Heart right ventricle (tissue), 16 donors: ENCODE results near the gene UXS1. TPM values are rescaled to one million over a fixed set of nuclear protein-coding genes. Genes with fewer than 3 reads are reported as not detected.

Experiments
- ATAC-seq, 8 donors: fragments of 200-7000 bp; cut with Tn5 transposase; one replicate each; pipeline ENCODE4 v1.9.1; 2020; ENCODE audit warnings: mild to moderate bottlenecking in 8 of 8, moderate library complexity in 8 of 8, moderate number of reproducible peaks in 1 of 8
- DNase-seq, 2 donors: peaks; one replicate each; pipeline ENCODE4 v3.0.0-alpha.2; 2020
- H3K27ac ChIP-seq, 10 donors: fragments of 200-600 bp; sonication (generic) in 2 of 10; one replicate each; pipeline versions ENCODE4 v1.5.0 to v1.8.0; 2020 to 2022; ENCODE audit warnings: mild to moderate bottlenecking in 3 of 10
- H3K27me3 ChIP-seq, 7 donors: fragments of 200-600 bp; one replicate each; pipeline ENCODE4 v1.8.0; 2021 to 2022; ENCODE audit warnings: mild to moderate bottlenecking in 2 of 7
- H3K36me3 ChIP-seq, 9 donors: fragments of 200-600 bp; sonication (generic) in 1 of 9; one replicate each; pipeline versions ENCODE4 v1.5.0 to v1.8.0; 2020 to 2022; ENCODE audit warnings: mild to moderate bottlenecking in 2 of 9
- H3K4me1 ChIP-seq, 9 donors: fragments of 200-600 bp; sonication (generic) in 1 of 9; one replicate each; pipeline versions ENCODE4 v1.5.0 to v1.8.0; 2020 to 2022; ENCODE audit warnings: mild to moderate bottlenecking in 4 of 9
- H3K4me3 ChIP-seq, 10 donors: fragments of 200-600 bp; sonication (generic) in 2 of 10; one replicate each; pipeline versions ENCODE4 v1.5.0 to v1.8.0; 2020 to 2022; ENCODE audit warnings: mild to moderate bottlenecking in 7 of 10, moderate library complexity in 2 of 10
- H3K9me3 ChIP-seq, 11 donors: fragments of 200-600 bp in 10 of 11; sonication (generic) in 2 of 11; one replicate each; pipeline versions ENCODE4 v1.5.0 to v1.8.0; 2013 to 2022; ENCODE audit warnings: mild to moderate bottlenecking in 2 of 11, control low read depth in 1 of 11, moderate library complexity in 1 of 11
- WGBS, 2 donors: extraction: QIAGEN DNeasy Blood & Tissue Kit; methylation state at CpG; one replicate each; pipeline ENCODE4 v1.1.7; 2013; ENCODE audit warnings: inconsistent platforms in 1 of 2; 5-methylcytosine and 5-hydroxymethylcytosine counted together
- intact Hi-C, 10 donors: fragments of 100-400 bp; cut with DNase I; formaldehyde crosslinking; loops; one replicate each; pipeline versions ENCODE4 v1.11.1 to v1.14.2; 2022
- polyA plus RNA-seq, 2 donors: library from polyadenylated mRNA; stranded (reverse); fragments of 200-250 nt; gene quantifications; one replicate each; pipeline ENCODE4 v1.2.3, GENCODE V29; 2013
- total RNA-seq, 10 donors: library from RNA; stranded (reverse); fragmentation: NEBNext Ultra II Directional in 3 of 10; extraction: Animal tissue kit (Norgen Biotek cat#: 25700) in 3 of 10; gene quantifications; one replicate each; pipeline versions ENCODE4 v1.2.1 to v1.2.4, GENCODE V29; 2021 to 2023
- TF ChIP-seq, protein P1 (sequence below), 9 donors: fragments of 200-600 bp; sonication (generic) in 2 of 9; IDR thresholded peaks; one replicate each; pipeline versions ENCODE4 v1.5.0 to v1.8.0; 2021 to 2022; ENCODE audit warnings: antibody characterized with exemption in 9 of 9, mild to moderate bottlenecking in 5 of 9, moderate library complexity in 1 of 9
- donor health status: Arrhythmogenic right ventricular cardiomyopathy.
- donor health status: ischemic (EF 13 %, LVEDD 7.1; RV severe dilation, severe dysfunction).
- donor health status: healthy with polysubstance abuse.
- donor health status: DM: no; HTN: yes; CAD: no.
- donor health status: DM: no; HTN: no; CAD: no.
- donor health status: ischemic (EF 25% LVEDD 6.9; RV normal size, moderate dysfunction).
- donor health status: ischemic (EF 25% LVEDD 5.7; RV mildly dilated, moderate dysfunction).
- donor health status: healthy.
- donor health status: DM: yes; HTN: yes; CAD: no.
- donor health status: Ischemic cardiomyopathy.
- donor health status: ischemic (EF 35%, LVEDD 5.7; RV mildly dilated, moderate dysfunction).
- donor health status: nonischemic (EF 11% LVEDD 7.7; RV severe dilation, severe dysfunction).
- donor health status: DM: yes; HTN: yes; CAD: no.
- donor health status: PGD.
- donor health status: ischemic (EF 29% LVEDD 5.4; RV normal size, mild dysfunction).
- donor health status: nonischemic (EF 23%, LVEDD 6.1; RV moderate dilation, normal function).

UXS1 gene
- total and polyA plus RNA-seq, 12 donors: 7.1 to 35.0 (median 25.1) TPM

DNA sequence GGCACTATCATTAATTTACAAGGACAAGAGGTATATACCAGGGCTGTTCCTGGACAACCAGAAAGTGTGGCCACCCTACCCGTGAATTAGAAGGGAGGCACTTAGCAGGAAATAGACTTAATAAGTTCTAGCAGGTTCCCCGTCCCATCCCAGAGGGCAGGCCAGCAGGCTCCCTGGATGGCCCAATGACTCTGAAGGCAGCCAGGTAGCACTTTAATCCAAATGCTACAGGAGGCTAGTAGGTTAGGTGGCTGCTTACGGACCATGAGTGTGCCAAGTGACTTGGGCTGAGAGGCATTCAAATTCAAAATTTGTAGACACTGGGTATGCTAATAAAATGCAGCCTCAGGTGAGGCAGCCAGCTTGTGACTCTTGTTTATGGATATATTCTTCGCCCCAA, 123.9 kb downstream of the UXS1 start:
- H3K27me3 ChIP-seq: peaks cover 0 to 24% (median 9%) of the 10 kb centered on the region in 7 donors
- no peaks in the 10 kb centered on the region for H3K36me3 ChIP-seq
- DNase-seq: no peak
- WGBS, 2 donors: 95 to 97% methylated on average over 4 of the region's 4 CpGs
- TF ChIP-seq, protein P1, sequence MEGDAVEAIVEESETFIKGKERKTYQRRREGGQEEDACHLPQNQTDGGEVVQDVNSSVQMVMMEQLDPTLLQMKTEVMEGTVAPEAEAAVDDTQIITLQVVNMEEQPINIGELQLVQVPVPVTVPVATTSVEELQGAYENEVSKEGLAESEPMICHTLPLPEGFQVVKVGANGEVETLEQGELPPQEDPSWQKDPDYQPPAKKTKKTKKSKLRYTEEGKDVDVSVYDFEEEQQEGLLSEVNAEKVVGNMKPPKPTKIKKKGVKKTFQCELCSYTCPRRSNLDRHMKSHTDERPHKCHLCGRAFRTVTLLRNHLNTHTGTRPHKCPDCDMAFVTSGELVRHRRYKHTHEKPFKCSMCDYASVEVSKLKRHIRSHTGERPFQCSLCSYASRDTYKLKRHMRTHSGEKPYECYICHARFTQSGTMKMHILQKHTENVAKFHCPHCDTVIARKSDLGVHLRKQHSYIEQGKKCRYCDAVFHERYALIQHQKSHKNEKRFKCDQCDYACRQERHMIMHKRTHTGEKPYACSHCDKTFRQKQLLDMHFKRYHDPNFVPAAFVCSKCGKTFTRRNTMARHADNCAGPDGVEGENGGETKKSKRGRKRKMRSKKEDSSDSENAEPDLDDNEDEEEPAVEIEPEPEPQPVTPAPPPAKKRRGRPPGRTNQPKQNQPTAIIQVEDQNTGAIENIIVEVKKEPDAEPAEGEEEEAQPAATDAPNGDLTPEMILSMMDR (IDR thresholded peaks at IDR 0.05): no peak
- H3K27ac ChIP-seq: no peak overlapping the region
- H3K4me1 ChIP-seq: peaks cover 0 to 29% (median 12%) of the 10 kb centered on the region in 9 donors
- H3K9me3 ChIP-seq: no peaks in the 10 kb centered on the region
- no peak for ATAC-seq
- intact Hi-C loops: loop anchor here in 2 of 10 donors (10.0 kb wide), 1 partner anchor 145 kb away; no protein-coding TSS in a partner anchor
- no peak overlapping the region for H3K4me3 ChIP-seq

DNA sequence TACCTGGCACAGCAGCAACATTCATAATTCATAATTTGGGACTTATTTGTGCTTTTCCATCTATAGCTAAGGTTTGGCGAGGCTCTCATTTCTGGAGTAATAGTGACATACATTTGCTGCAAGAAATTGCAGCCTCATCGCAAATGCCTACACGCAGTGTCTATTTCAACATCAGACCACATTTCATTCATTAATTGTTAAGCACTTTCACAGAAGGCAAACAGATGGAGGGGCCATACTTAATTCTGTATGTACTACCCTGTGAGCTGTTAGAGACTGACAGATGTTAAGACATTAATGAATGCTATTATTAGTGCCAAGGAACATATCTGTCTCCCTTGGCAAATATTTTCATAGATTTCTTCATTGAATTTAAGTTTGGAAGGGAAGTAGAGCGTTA, 125.7 kb downstream of the UXS1 start:
- Histone ChIP-seq H3K4me1 (peaks cover 0 to 24% (median 12%) of the 10 kb centered on the region in 9 donors), H3K27ac (no peak overlapping the region), H3K36me3 (no peaks in the 10 kb centered on the region), H3K4me3 (no peak overlapping the region), H3K9me3 (no peaks in the 10 kb centered on the region), H3K27me3 (peaks cover 0 to 29% (median 9%) of the 10 kb centered on the region in 7 donors)
- DNase-seq (no peak), ATAC-seq (no peak)
- TF ChIP-seq, protein P1 (IDR thresholded peaks at IDR 0.05): no peak
- whole genome bisulfite sequencing, 2 donors: 89% methylated on average over 4 of the region's 4 CpGs
- intact Hi-C loops: loop anchor here in 1 of 10 donors (10.0 kb wide), 1 partner anchor 114 kb away; no protein-coding TSS in a partner anchor

DNA sequence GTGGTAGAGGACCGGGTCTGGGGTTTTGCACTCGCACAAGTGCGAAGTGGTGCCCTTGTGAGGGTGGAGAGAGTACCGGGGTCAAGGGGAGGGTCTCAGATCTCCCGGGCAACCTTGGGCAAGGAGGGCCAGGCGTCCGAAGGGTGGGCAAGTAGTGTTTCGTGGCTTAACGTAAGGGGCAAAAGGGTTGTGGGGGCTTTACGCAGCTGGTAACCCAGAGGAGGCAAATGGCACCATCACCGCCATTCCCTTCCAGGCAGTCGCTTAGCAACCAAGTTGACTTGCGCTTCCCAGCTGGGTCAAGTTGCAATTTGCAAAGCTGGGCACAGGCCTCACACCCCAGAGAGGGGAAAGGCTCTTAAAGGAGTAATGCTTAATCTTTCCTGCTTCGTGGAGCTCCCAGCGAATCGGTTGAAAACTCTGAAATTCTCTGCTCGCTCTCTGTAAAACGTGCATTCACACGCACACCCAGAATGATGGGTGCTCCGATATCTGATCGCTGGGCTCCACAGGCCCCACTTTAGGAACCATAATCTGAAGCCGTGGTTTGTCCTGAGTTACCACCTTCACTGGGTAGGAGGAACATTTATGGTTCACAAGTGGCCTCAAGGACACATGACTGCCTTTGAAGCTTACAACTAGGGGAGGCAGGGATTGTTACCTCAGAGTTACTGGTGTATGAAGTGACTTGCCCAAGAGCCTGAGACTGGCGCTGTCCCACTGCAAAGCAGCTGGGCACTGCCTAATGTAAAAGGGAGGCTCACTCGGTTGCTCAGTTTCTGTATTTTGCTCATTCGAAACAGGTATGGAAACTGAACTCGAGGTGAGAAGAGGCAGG, 127.9 kb downstream of the UXS1 start:
- intact Hi-C loops: loop anchor here in 2 of 10 donors (2.0 to 10.0 kb wide), 2 partner anchors 33 to 111 kb away; no protein-coding TSS in a partner anchor
- no peak for DNase-seq
- Histone ChIP-seq H3K9me3 (no peaks in the 10 kb centered on the region), H3K27ac (peak overlapping the region in 1 of 10 donors; percentile 55), H3K27me3 (peaks cover 0 to 29% (median 9%) of the 10 kb centered on the region in 7 donors), H3K36me3 (no peaks in the 10 kb centered on the region), H3K4me1 (peaks cover 0 to 16% (median 10%) of the 10 kb centered on the region in 9 donors), H3K4me3 (peak overlapping the region; percentile 33 to 62 (median 54))
- WGBS, 2 donors: 62% methylated on average over 26 of the region's 26 CpGs
- TF ChIP-seq, protein P1 (IDR thresholded peaks at IDR 0.05): no peak
- peak in 2 of 8 donors; percentile 5 to 36 for ATAC-seq

DNA sequence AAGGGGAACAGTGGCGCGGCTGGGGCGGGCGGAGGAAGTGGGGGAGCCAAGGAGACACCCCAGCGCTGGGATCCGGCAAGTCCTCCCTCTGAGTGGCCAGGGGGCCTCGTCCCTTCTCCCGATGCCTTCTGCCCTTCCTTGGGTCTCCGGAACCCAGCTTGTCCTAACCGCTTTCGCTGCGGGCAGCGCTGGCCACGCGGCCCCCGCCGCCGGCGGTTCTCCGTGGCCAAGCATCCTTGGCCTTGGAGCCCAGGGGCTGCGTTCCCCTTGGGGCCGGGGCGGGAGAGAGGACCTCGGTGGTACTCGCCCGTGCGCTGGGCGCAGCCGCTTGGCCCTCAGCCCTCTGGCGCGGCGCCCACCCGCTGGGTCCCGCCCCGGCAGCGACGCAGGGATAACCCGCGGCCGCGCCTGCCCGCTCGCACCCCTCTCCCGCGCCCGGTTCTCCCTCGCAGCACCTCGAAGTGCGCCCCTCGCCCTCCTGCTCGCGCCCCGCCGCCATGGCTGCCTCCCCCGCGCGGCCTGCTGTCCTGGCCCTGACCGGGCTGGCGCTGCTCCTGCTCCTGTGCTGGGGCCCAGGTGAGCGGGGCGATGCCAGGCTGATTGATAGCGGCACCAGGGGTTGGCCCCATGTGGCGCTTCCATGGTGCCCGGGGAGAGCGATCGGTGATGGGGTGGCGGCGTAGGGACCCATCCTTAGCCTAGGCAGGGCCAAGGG, 128.7 kb downstream of the UXS1 start:
- 6 to 7% methylated on average over 59 to 68 of the region's 68 CpGs for WGBS, 2 donors
- Histone ChIP-seq H3K27me3 (peaks cover 0 to 29% (median 9%) of the 10 kb centered on the region in 7 donors), H3K36me3 (no peaks in the 10 kb centered on the region), H3K4me1 (peaks cover 0 to 16% (median 10%) of the 10 kb centered on the region in 9 donors), H3K9me3 (peaks cover 0 to 6% (median 0%) of the 10 kb centered on the region in 11 donors), H3K4me3 (peak overlapping the region; percentile 33 to 62 (median 54)), H3K27ac (peak overlapping the region in 6 of 10 donors; percentile 7 to 55 (median 21))
- ATAC-seq (peak; percentile 52 to 77 (median 66)), DNase-seq (peak in 1 of 2 donors; percentile 64)
- intact Hi-C loops: loop anchor here in 2 of 10 donors (2.0 to 10.0 kb wide), 2 partner anchors 33 to 111 kb away; no protein-coding TSS in a partner anchor
- TF ChIP-seq, protein P1 (IDR thresholded peaks at IDR 0.05): no peak
